GM12891 (cell line): ENCODE data around the gene SNTG2.

ENCODE experiments used
- PAX5 ChIP-seq: IDR thresholded peaks from 2 replicates; pipeline ENCODE4 v1.6.1; 2011; ENCODE audit warnings: low read length, moderate library complexity, mild to moderate bottlenecking; ENCODE audit not compliant: insufficient read depth, severe bottlenecking
- POLR2A ChIP-seq: IDR thresholded peaks from 2 replicates; pipeline ENCODE4 v1.6.1; 2011; ENCODE audit warnings: low read depth, low read length, control low read depth
- POLR2AphosphoS5 ChIP-seq: IDR thresholded peaks from 2 replicates; pipeline ENCODE4 v1.6.1; 2011; ENCODE audit warnings: low read depth, low read length, control low read depth
- SPI1 ChIP-seq: IDR thresholded peaks from 2 replicates; pipeline ENCODE4 v1.6.1; 2011; ENCODE audit warnings: low read depth, low read length, control low read depth
- TAF1 ChIP-seq: IDR thresholded peaks from 2 replicates; pipeline ENCODE4 v1.6.1; 2011; ENCODE audit warnings: low read depth, low read length, control low read depth

- no peak for TF ChIP-seq POLR2AphosphoS5
- no peak for TF ChIP-seq POLR2A
- TF ChIP-seq TAF1 = no peak
- TF ChIP-seq SPI1 = no peak
- TF ChIP-seq PAX5 = no peak
Measured at GRCh38 chr2:1398191-1398590, 447.5 kb downstream of the SNTG2 start.
